SK-N-SH treated with all-trans-retinoic acid at 6 μM for 48 hours (cell line): ENCODE results near the gene TFPI.

Experiments
- ATAC-seq: fragments of 200-7000 bp; cut with Tn5 transposase; 3 replicates; pipeline ENCODE4 v1.9.1; 2020; ENCODE audit warnings: mild to moderate bottlenecking, moderate library complexity
- ARNTL ChIP-seq: fragments of 450-650 bp; formaldehyde crosslinking; IDR thresholded peaks from 2 replicates; pipeline ENCODE4 v1.5.0; 2020; ENCODE audit warnings: low read depth, mild to moderate bottlenecking, moderate library complexity, borderline replicate concordance
- BACH2 ChIP-seq: fragments of 250-450 bp; sonication (Bioruptor Pico); IDR thresholded peaks from 2 replicates; pipeline ENCODE4 v1.9.0; 2021; ENCODE audit warnings: mild to moderate bottlenecking, borderline replicate concordance
- CREB5 ChIP-seq: fragments of 250-450 bp; sonication (Bioruptor Pico); IDR thresholded peaks from 2 replicates; pipeline ENCODE4 v1.5.1; 2020; ENCODE audit warnings: low read depth, mild to moderate bottlenecking, moderate library complexity
- CSDC2 ChIP-seq: fragments of 250-450 bp; sonication (Bioruptor Pico); IDR thresholded peaks from 2 replicates; pipeline ENCODE4 v1.5.0; 2020; ENCODE audit warnings: mild to moderate bottlenecking, moderate library complexity
- CSRNP3 ChIP-seq: fragments of 250-450 bp; sonication (Bioruptor Pico); IDR thresholded peaks from 2 replicates; pipeline ENCODE4 v1.5.1; 2021; ENCODE audit warnings: mild to moderate bottlenecking, moderate library complexity
- ESRRG ChIP-seq: fragments of 250-450 bp; sonication (Bioruptor Pico); IDR thresholded peaks from 2 replicates; pipeline ENCODE4 v1.6.1; 2021; ENCODE audit warnings: mild to moderate bottlenecking
- GLIS3 ChIP-seq: fragments of 250-450 bp; sonication (Bioruptor Pico); IDR thresholded peaks from 2 replicates; pipeline ENCODE4 v1.5.0; 2020; ENCODE audit warnings: mild to moderate bottlenecking, moderate library complexity
- ISL1 ChIP-seq: fragments of 250-450 bp; sonication (Bioruptor Pico); IDR thresholded peaks from 2 replicates; pipeline ENCODE4 v2.1.2; 2022; ENCODE audit warnings: mild to moderate bottlenecking, moderate library complexity
- POU6F1 ChIP-seq: fragments of 250-450 bp; sonication (Bioruptor Pico); IDR thresholded peaks from 2 replicates; pipeline ENCODE4 v1.8.0; 2021; ENCODE audit warnings: low read depth, mild to moderate bottlenecking, moderate library complexity, borderline replicate concordance
- PPARA ChIP-seq: fragments of 250-450 bp; sonication (Bioruptor Pico); IDR thresholded peaks from 2 replicates; pipeline ENCODE4 v1.5.0; 2020; ENCODE audit warnings: mild to moderate bottlenecking, borderline replicate concordance
- RARB ChIP-seq: fragments of 250-450 bp; sonication (Bioruptor Pico); IDR thresholded peaks from 2 replicates; pipeline ENCODE4 v1.8.0; 2021; ENCODE audit warnings: mild to moderate bottlenecking, moderate library complexity
- SNAI2 ChIP-seq: fragments of 250-450 bp; sonication (Bioruptor Pico); IDR thresholded peaks from 2 replicates; pipeline ENCODE4 v1.5.0; 2020; ENCODE audit warnings: mild to moderate bottlenecking, moderate library complexity
- TCF4 ChIP-seq: fragments of 250-450 bp; sonication (Bioruptor Pico); IDR thresholded peaks from 2 replicates; pipeline ENCODE4 v1.8.0; 2021; ENCODE audit warnings: mild to moderate bottlenecking, moderate library complexity, borderline replicate concordance
- TOX ChIP-seq: fragments of 250-450 bp; sonication (Bioruptor Pico); IDR thresholded peaks from 2 replicates; pipeline ENCODE4 v1.8.0; 2021; ENCODE audit warnings: mild to moderate bottlenecking, moderate library complexity, borderline replicate concordance
- TSHZ2 ChIP-seq: fragments of 250-450 bp; sonication (Bioruptor Pico); IDR thresholded peaks from 2 replicates; pipeline ENCODE4 v1.5.0; 2020; ENCODE audit warnings: mild to moderate bottlenecking, moderate library complexity
- ZC3H10 ChIP-seq: fragments of 250-450 bp; sonication (Bioruptor Pico); IDR thresholded peaks from 2 replicates; pipeline ENCODE4 v1.5.1; 2021; ENCODE audit warnings: mild to moderate bottlenecking, moderate library complexity
- ZFP3 ChIP-seq: fragments of 250-450 bp; sonication (Bioruptor Pico); IDR thresholded peaks from 2 replicates; pipeline ENCODE4 v1.5.0; 2020; ENCODE audit warnings: mild to moderate bottlenecking, moderate library complexity
- ZFP30 ChIP-seq: fragments of 450-650 bp; formaldehyde crosslinking; IDR thresholded peaks from 2 replicates; pipeline ENCODE4 v1.5.0; 2022; ENCODE audit warnings: mild to moderate bottlenecking, moderate library complexity
- ZNF565 ChIP-seq: fragments of 450-650 bp; formaldehyde crosslinking; conservative IDR thresholded peaks from 2 replicates; pipeline ENCODE4 v1.5.0; 2020; ENCODE audit warnings: low read depth, mild to moderate bottlenecking, moderate library complexity
- ZNF70 ChIP-seq: fragments of 450-650 bp; formaldehyde crosslinking; IDR thresholded peaks from 2 replicates; pipeline ENCODE4 v1.5.0; 2020; ENCODE audit warnings: mild to moderate bottlenecking, moderate library complexity
- ZNF8 ChIP-seq: fragments of 450-650 bp; formaldehyde crosslinking; IDR thresholded peaks from 2 replicates; pipeline ENCODE4 v1.5.0; 2020; ENCODE audit warnings: mild to moderate bottlenecking, moderate library complexity
- TF ChIP-seq, protein P1 (sequence below): fragments of 250-450 bp; sonication (Bioruptor Pico); IDR thresholded peaks from 2 replicates; pipeline ENCODE4 v1.8.0; 2020; ENCODE audit warnings: mild to moderate bottlenecking, moderate library complexity, borderline replicate concordance

TFPI gene

GRCh38 chr2:187593098-187593497 lies 38.9 kb upstream of the TFPI start:
- no peak for TF ChIP-seq RARB (CRISPR knock-in tag)
- TF ChIP-seq ZNF70 (CRISPR knock-in tag) = no peak
- TF ChIP-seq CSDC2 (CRISPR knock-in tag) = no peak
- no peak for TF ChIP-seq TCF4
- no peak for TF ChIP-seq ZNF8 (CRISPR knock-in tag)
- no peak for TF ChIP-seq BACH2
- TF ChIP-seq ZFP30 (CRISPR knock-in tag) = no peak
- TF ChIP-seq ZNF565 (CRISPR knock-in tag) = no peak
- TF ChIP-seq POU6F1 = no peak
- no peak for TF ChIP-seq GLIS3 (CRISPR knock-in tag)
- no peak for TF ChIP-seq CSRNP3 (CRISPR knock-in tag)
- no peak for TF ChIP-seq ZC3H10 (CRISPR knock-in tag)
- TF ChIP-seq TOX (CRISPR knock-in tag) = no peak
- no peak for TF ChIP-seq SNAI2 (CRISPR knock-in tag)
- no peak for TF ChIP-seq PPARA
- ATAC-seq = no peak

GRCh38 chr2:187590175-187590574 lies 35.9 kb upstream of the TFPI start:
- TF ChIP-seq ZNF8 (CRISPR knock-in tag) (no peak), ISL1 (CRISPR knock-in tag) (no peak), CSDC2 (CRISPR knock-in tag) (no peak), CREB5 (CRISPR knock-in tag) (no peak), ARNTL (no peak), SNAI2 (CRISPR knock-in tag) (no peak), TCF4 (no peak), CSRNP3 (CRISPR knock-in tag) (no peak), ZNF70 (CRISPR knock-in tag) (no peak), TSHZ2 (CRISPR knock-in tag) (no peak), TOX (CRISPR knock-in tag) (no peak), POU6F1 (no peak), ZNF565 (CRISPR knock-in tag) (no peak), RARB (CRISPR knock-in tag) (no peak), ZFP3 (CRISPR knock-in tag) (no peak), ZC3H10 (CRISPR knock-in tag) (no peak), ZFP30 (CRISPR knock-in tag) (no peak), ESRRG (CRISPR knock-in tag) (no peak), BACH2 (no peak)
- TF ChIP-seq, protein P1, sequence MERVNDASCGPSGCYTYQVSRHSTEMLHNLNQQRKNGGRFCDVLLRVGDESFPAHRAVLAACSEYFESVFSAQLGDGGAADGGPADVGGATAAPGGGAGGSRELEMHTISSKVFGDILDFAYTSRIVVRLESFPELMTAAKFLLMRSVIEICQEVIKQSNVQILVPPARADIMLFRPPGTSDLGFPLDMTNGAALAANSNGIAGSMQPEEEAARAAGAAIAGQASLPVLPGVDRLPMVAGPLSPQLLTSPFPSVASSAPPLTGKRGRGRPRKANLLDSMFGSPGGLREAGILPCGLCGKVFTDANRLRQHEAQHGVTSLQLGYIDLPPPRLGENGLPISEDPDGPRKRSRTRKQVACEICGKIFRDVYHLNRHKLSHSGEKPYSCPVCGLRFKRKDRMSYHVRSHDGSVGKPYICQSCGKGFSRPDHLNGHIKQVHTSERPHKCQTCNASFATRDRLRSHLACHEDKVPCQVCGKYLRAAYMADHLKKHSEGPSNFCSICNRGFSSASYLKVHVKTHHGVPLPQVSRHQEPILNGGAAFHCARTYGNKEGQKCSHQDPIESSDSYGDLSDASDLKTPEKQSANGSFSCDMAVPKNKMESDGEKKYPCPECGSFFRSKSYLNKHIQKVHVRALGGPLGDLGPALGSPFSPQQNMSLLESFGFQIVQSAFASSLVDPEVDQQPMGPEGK (CRISPR knock-in tag) = no peak
- no peak for ATAC-seq
